HCT116 (cell line): ENCODE results near the gene DBNL.

Experiments
- CEBPB ChIP-seq: IDR thresholded peaks from 2 replicates; pipeline ENCODE4 v1.6.1; 2012; ENCODE audit warnings: low read depth
- CTCF ChIP-seq, 3 experiments: fragments of 200-600 bp in 1 of 3; sonication (generic) in 1 of 3; IDR thresholded peaks in 2 of 3; conservative IDR thresholded peaks in 1 of 3; 2 replicates each; pipeline ENCODE4 v1.5.1; 2012 to 2017; ENCODE audit warnings: low read depth in 2 of 3, low read length in 2 of 3, antibody characterized with exemption in 1 of 3, borderline replicate concordance in 1 of 3, control low read depth in 1 of 3, mild to moderate bottlenecking in 1 of 3, mixed read lengths in 1 of 3, mixed run types in 1 of 3, moderate library complexity in 1 of 3; ENCODE audit not compliant: insufficient read depth in 1 of 3
- ELF1 ChIP-seq: IDR thresholded peaks from 2 replicates; pipeline ENCODE4 v1.6.1; 2012; ENCODE audit warnings: low read depth, borderline replicate concordance
- EZH2phosphoT487 ChIP-seq: fragments of 200-600 bp; IDR thresholded peaks from 2 replicates; pipeline ENCODE4 v1.6.1; 2018; ENCODE audit warnings: antibody characterized with exemption, borderline replicate concordance
- FOSL1 ChIP-seq: IDR thresholded peaks from 2 replicates; pipeline ENCODE4 v1.6.1; 2012; ENCODE audit warnings: low read depth
- POLR2A ChIP-seq: IDR thresholded peaks from 2 replicates; pipeline ENCODE4 v1.7.0; 2011; ENCODE audit warnings: borderline replicate concordance; ENCODE audit not compliant: insufficient read depth, insufficient read length; ENCODE audit errors: extremely low read depth
- POLR2AphosphoS5 ChIP-seq: IDR thresholded peaks from 2 replicates; pipeline ENCODE4 v1.6.1; 2011; ENCODE audit warnings: mild to moderate bottlenecking, low read depth, low read length, moderate library complexity
- REST ChIP-seq: IDR thresholded peaks from 2 replicates; pipeline ENCODE4 v1.6.1; 2012; ENCODE audit warnings: low read depth
- ZBTB33 ChIP-seq: IDR thresholded peaks from 2 replicates; pipeline ENCODE4 v1.6.1; 2011; ENCODE audit warnings: mild to moderate bottlenecking, low read length, moderate library complexity; ENCODE audit not compliant: insufficient replicate concordance; ENCODE audit errors: extremely low read depth
- TF ChIP-seq, protein P1 (sequence below): IDR thresholded peaks from 2 replicates; pipeline ENCODE4 v1.6.1; 2012
- TF ChIP-seq, protein P2 (sequence below): IDR thresholded peaks from 2 replicates; pipeline ENCODE4 v1.6.1; 2012

- TF ChIP-seq POLR2AphosphoS5 (no peak), CTCF (IDR thresholded peaks at IDR 0.05 in 2 of 3, conservative IDR thresholded peaks at IDR 0.05 in 1 of 3; ENCODE audit: borderline replicate concordance in 1 of 3, insufficient read depth in 1 of 3, low read depth in 2 of 3, low read length in 2 of 3) (no peak), REST (no peak), ELF1 (no peak), POLR2A (no peak), EZH2phosphoT487 (no peak), CEBPB (no peak), FOSL1 (no peak), ZBTB33 (no peak)
- TF ChIP-seq, protein P1, sequence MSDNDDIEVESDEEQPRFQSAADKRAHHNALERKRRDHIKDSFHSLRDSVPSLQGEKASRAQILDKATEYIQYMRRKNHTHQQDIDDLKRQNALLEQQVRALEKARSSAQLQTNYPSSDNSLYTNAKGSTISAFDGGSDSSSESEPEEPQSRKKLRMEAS = no peak
- TF ChIP-seq, protein P2, sequence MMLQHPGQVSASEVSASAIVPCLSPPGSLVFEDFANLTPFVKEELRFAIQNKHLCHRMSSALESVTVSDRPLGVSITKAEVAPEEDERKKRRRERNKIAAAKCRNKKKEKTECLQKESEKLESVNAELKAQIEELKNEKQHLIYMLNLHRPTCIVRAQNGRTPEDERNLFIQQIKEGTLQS = no peak
These were observed 40.2 kb downstream of the DBNL start for GRCh38 chr7:44084701-44085100.
